Measurements from ENCODE around the gene SLC9C2. TPM values are rescaled to one million over a fixed set of nuclear protein-coding genes. Genes with fewer than 3 reads are reported as not detected.
A peak's percentile ranks its signal among the peaks of the same experiment; 100 is the strongest.
"Not testable (repeated sequence)": the region's sequence is repeated elsewhere in the genome, so short reads cannot be mapped to it uniquely, and the experiment has no call there.

Gene SLC9C2
- polyA plus RNA-seq, 3 donors: 0.25 to 1.3 (median 0.34) TPM

- DNase-seq (ENCODE audit: extremely low read depth in 1 of 11, low read depth in 9 of 11, low spot score in 4 of 11): no peak
These were observed 51.2 kb downstream of the SLC9C2 start for GRCh38 chr1:173551699-173552098.

GRCh38 chr1:173549813-173550212 lies 53.1 kb downstream of the SLC9C2 start:
- no peak for DNase-seq (ENCODE audit: extremely low read depth in 1 of 11, low read depth in 9 of 11, low spot score in 4 of 11)

- no peak for DNase-seq (ENCODE audit: extremely low read depth in 1 of 11, low read depth in 9 of 11, low spot score in 4 of 11)
These were observed 57.2 kb downstream of the SLC9C2 start for GRCh38 chr1:173545688-173546087.

GRCh38 chr1:173536223-173536622 lies 66.6 kb downstream of the SLC9C2 start:
- no peak for DNase-seq (ENCODE audit: extremely low read depth in 1 of 11, low read depth in 9 of 11, low spot score in 4 of 11)

- DNase-seq (ENCODE audit: extremely low read depth in 1 of 11, low read depth in 9 of 11, low spot score in 4 of 11): no peak
These were observed 70.6 kb downstream of the SLC9C2 start for GRCh38 chr1:173532237-173532636.

GRCh38 chr1:173530795-173531693 lies 71.8 kb downstream of the SLC9C2 start:
- DNase-seq (ENCODE audit: extremely low read depth in 1 of 11, low read depth in 9 of 11, low spot score in 4 of 11): no peak

- DNase-seq (ENCODE audit: extremely low read depth in 1 of 11, low read depth in 9 of 11, low spot score in 4 of 11): no peak
These were observed 73.8 kb downstream of the SLC9C2 start for GRCh38 chr1:173529106-173529505.

GRCh38 chr1:173527151-173527826 lies 75.6 kb downstream of the SLC9C2 start:
- DNase-seq (ENCODE audit: extremely low read depth in 1 of 11, low read depth in 9 of 11, low spot score in 4 of 11): no peak

GRCh38 chr1:173525926-173526325 lies 76.9 kb downstream of the SLC9C2 start:
- no peak for DNase-seq (ENCODE audit: extremely low read depth in 1 of 11, low read depth in 9 of 11, low spot score in 4 of 11)

GRCh38 chr1:173523329-173523728 lies 79.5 kb downstream of the SLC9C2 start:
- no peak for DNase-seq (ENCODE audit: extremely low read depth in 1 of 11, low read depth in 9 of 11, low spot score in 4 of 11)

GRCh38 chr1:173520799-173521198 lies 82.1 kb downstream of the SLC9C2 start:
- DNase-seq (ENCODE audit: extremely low read depth in 1 of 11, low read depth in 9 of 11, low spot score in 4 of 11): no peak

GRCh38 chr1:173514503-173514902 lies 88.4 kb downstream of the SLC9C2 start:
- not testable (repeated sequence) for DNase-seq (ENCODE audit: extremely low read depth in 1 of 11, low read depth in 9 of 11, low spot score in 4 of 11)

- DNase-seq (ENCODE audit: extremely low read depth in 1 of 11, low read depth in 9 of 11, low spot score in 4 of 11): no peak
These were observed 93.1 kb downstream of the SLC9C2 start for GRCh38 chr1:173509797-173510196.

- no peak for DNase-seq (ENCODE audit: extremely low read depth in 1 of 11, low read depth in 9 of 11, low spot score in 4 of 11)
These were observed 94.3 kb downstream of the SLC9C2 start for GRCh38 chr1:173508541-173508940.

- DNase-seq (ENCODE audit: extremely low read depth in 1 of 11, low read depth in 9 of 11, low spot score in 4 of 11): peak in 1 of 11 donors; percentile 11
These were observed 95.0 kb downstream of the SLC9C2 start for GRCh38 chr1:173507847-173508209.

- DNase-seq (ENCODE audit: extremely low read depth in 1 of 11, low read depth in 9 of 11, low spot score in 4 of 11): peak; percentile 52 to 94 (median 78)
These were observed 95.5 kb downstream of the SLC9C2 start for GRCh38 chr1:173507205-173507846.

GRCh38 chr1:173506437-173506836 lies 96.4 kb downstream of the SLC9C2 start:
- no peak for DNase-seq (ENCODE audit: extremely low read depth in 1 of 11, low read depth in 9 of 11, low spot score in 4 of 11)

- no peak for DNase-seq (ENCODE audit: extremely low read depth in 1 of 11, low read depth in 9 of 11, low spot score in 4 of 11)
These were observed 97.5 kb downstream of the SLC9C2 start for GRCh38 chr1:173505391-173505790.

- no peak for DNase-seq (ENCODE audit: extremely low read depth in 1 of 11, low read depth in 9 of 11, low spot score in 4 of 11)
These were observed 98.6 kb downstream of the SLC9C2 start for GRCh38 chr1:173504268-173504667.

GRCh38 chr1:173503391-173503790 lies 99.5 kb downstream of the SLC9C2 start:
- DNase-seq (ENCODE audit: extremely low read depth in 1 of 11, low read depth in 9 of 11, low spot score in 4 of 11): no peak

All from renal cortex interstitium (tissue), 11 donors.